Measurements from ENCODE around the gene MAGI2.

The MAGI2 gene

GRCh38 chr7:78203042-78203720 lies 1250.3 kb downstream of the MAGI2 start:
- CTCF ChIA-PET: no interaction called here
- POLR2A ChIA-PET: no interaction called here
- TF ChIP-seq CTCF (IDR thresholded peaks at IDR 0.05; ENCODE audit: insufficient read depth, low read length, missing control alignments): no peak
- DNase-seq (ENCODE audit: low read depth, low spot score): no peak
- no peak overlapping the region for H3K4me3 ChIP-seq (ENCODE audit: low read depth, low read length)

- no peak overlapping the region for H3K4me3 ChIP-seq (ENCODE audit: low read depth, low read length)
- TF ChIP-seq CTCF (IDR thresholded peaks at IDR 0.05; ENCODE audit: insufficient read depth, low read length, missing control alignments): no peak
- ChIA-PET POLR2A (no interaction called here), CTCF (interaction anchor here (0.8 to 2.1 kb wide), 4 partner anchors 22 to 64 kb away, joined by 3 to 6 read pairs (median 4); no protein-coding TSS in a partner anchor)
- DNase-seq (ENCODE audit: low read depth, low spot score): peak; percentile 41
Observed at GRCh38 chr7:78198756-78199155, 1254.7 kb downstream of the MAGI2 start.

GRCh38 chr7:78197447-78197846 lies 1256.0 kb downstream of the MAGI2 start:
- DNase-seq (ENCODE audit: low read depth, low spot score): peak; percentile 52
- TF ChIP-seq CTCF (IDR thresholded peaks at IDR 0.05; ENCODE audit: insufficient read depth, low read length, missing control alignments): no peak
- ChIA-PET POLR2A (no interaction called here), CTCF (no interaction called here)
- no peak overlapping the region for H3K4me3 ChIP-seq (ENCODE audit: low read depth, low read length)

DNA sequence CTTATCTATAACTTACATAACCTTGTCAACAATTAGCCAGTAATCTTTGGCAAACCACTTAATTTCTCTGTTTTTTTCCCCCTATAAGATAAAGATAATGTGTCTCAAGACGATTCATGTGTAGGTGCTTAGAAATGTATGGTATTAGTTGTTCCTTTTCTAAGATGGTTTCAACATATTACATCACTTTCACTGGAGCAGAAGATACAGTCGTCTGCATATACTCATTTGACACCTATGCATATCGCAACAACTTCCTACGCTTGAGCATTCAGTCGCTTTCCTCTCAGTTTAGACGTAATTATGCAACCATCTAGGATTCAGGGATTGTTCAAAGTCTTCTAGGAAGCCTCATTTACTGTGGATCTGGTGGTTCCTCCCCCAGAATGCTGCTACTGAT lies 1258.2 kb downstream of the MAGI2 start:
- POLR2A ChIA-PET: no interaction called here
- TF ChIP-seq CTCF (IDR thresholded peaks at IDR 0.05; ENCODE audit: insufficient read depth, low read length, missing control alignments): no peak
- CTCF ChIA-PET: no interaction called here
- DNase-seq (ENCODE audit: low read depth, low spot score): no peak
- no peak overlapping the region for H3K4me3 ChIP-seq (ENCODE audit: low read depth, low read length)

DNA sequence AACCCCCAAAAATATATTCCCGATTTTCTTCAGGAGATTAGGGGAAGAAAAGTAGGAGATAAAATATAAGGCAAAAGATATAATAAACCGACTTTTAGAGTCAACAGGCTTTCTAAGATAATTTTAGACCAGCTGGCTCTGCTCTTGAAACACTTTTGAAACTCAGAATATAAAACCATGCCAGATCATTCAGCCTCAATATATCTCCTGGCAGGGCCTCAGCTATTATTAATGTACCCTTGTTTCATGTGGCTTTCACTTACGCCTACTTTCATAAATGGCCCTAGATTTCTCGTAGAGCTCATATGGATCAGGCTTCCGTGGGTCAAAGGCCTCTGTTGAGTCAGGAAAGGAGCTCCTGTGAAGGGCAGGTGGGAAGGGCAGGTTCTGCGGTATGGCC lies 1258.9 kb downstream of the MAGI2 start:
- TF ChIP-seq CTCF (IDR thresholded peaks at IDR 0.05; ENCODE audit: insufficient read depth, low read length, missing control alignments): no peak
- H3K4me3 ChIP-seq (ENCODE audit: low read depth, low read length): no peak overlapping the region
- ChIA-PET CTCF (interaction anchor here (1.0 kb wide), 1 partner anchor 10 kb away, joined by 3 read pairs; no protein-coding TSS in a partner anchor), POLR2A (no interaction called here)
- no peak for DNase-seq (ENCODE audit: low read depth, low spot score)

DNA sequence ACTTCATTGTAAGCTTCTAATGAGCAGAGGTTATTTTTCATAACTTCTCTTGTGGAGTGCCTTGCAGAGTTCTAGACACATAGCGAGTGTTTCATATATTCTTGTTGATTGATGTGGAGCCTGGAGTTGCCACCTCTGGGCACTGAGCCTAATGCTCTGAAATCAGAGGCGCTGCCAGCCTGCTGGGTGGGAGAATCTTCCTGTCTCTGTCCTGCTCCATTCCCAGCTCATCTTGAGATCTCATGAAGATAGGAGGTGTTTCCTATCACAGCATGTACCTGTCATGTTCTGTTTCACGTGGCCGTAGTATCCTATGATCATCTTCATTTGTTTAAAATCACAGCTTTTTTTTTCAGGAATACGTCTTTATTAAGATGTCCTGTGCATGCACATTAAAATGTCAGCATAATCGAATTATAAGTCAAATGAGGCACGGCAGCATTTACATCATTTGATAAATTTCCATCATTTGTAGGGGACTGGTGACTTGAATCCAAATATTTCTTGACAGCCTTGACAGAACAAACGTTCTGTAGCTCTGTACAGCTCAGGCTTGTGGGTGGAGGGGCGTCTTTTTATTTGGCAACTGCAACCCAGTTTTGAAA lies 1261.9 kb downstream of the MAGI2 start:
- POLR2A ChIA-PET: no interaction called here
- DNase-seq (ENCODE audit: low read depth, low spot score): no peak
- CTCF ChIA-PET: interaction anchor here (0.8 kb wide), 1 partner anchor 57 kb away, joined by 3 read pairs; no protein-coding TSS in a partner anchor
- TF ChIP-seq CTCF (IDR thresholded peaks at IDR 0.05; ENCODE audit: insufficient read depth, low read length, missing control alignments): no peak
- H3K4me3 ChIP-seq (ENCODE audit: low read depth, low read length): no peak overlapping the region
